AG04449 (cell line): Measurements from ENCODE around the gene MSI2.

Experiments
- CTCF ChIA-PET: fragments of 350-600 bp; formaldehyde crosslinking; extraction: SDS; loops from one replicate; lab custom pipeline; 2021; ENCODE audit warnings: antibody characterized with exemption; lab: Yijun Ruan, JAX
- POLR2A ChIA-PET: fragments of 400-600, 350-600 bp; formaldehyde crosslinking; extraction: SDS; loops from one replicate; lab custom pipeline; 2020; ENCODE audit warnings: antibody characterized with exemption, inconsistent platforms; lab: Yijun Ruan, JAX
- DNase-seq: peaks from one replicate; pipeline ENCODE4 v3.0.0-alpha.2; 2010; ENCODE audit warnings: low read depth, low spot score
- H3K4me3 ChIP-seq: 2 replicates; pipeline ENCODE4 v1.5.1; 2011; ENCODE audit warnings: low read depth, mild to moderate bottlenecking, control low read depth, low read length
- CTCF ChIP-seq: IDR thresholded peaks from one replicate; pipeline ENCODE4 v1.5.1; 2011; ENCODE audit warnings: mild to moderate bottlenecking, moderate library complexity, low read length, control low read depth, inconsistent platforms; ENCODE audit not compliant: insufficient read depth; ENCODE audit errors: missing control alignments

The MSI2 gene

GRCh38 chr17:57324631-57325030 is 68.3 kb downstream of the MSI2 start:
- TF ChIP-seq CTCF = no peak
- POLR2A ChIA-PET = no interaction called here
- CTCF ChIA-PET = no interaction called here
- H3K4me3 ChIP-seq = no peak overlapping the region
- DNase-seq = no peak

- no peak for TF ChIP-seq CTCF
Measured at GRCh38 chr17:57326336-57326735, 70.0 kb downstream of the MSI2 start.

GRCh38 chr17:57326764-57327163 is 70.4 kb downstream of the MSI2 start:
- DNase-seq = no peak
- no peak overlapping the region for H3K4me3 ChIP-seq
- POLR2A ChIA-PET = no interaction called here
- CTCF ChIA-PET = no interaction called here
- no peak for TF ChIP-seq CTCF

More at GRCh38 chr17:57326336-57326735, 70.0 kb downstream of the MSI2 start:
- no peak for DNase-seq
- ChIA-PET POLR2A (no interaction called here), CTCF (no interaction called here)
- no peak overlapping the region for H3K4me3 ChIP-seq

- TF ChIP-seq CTCF = no peak
- H3K4me3 ChIP-seq = no peak overlapping the region
- DNase-seq = no peak
- CTCF ChIA-PET = no interaction called here
- POLR2A ChIA-PET = no interaction called here
Measured at GRCh38 chr17:57327176-57327970, 71.0 kb downstream of the MSI2 start.

GRCh38 chr17:57328109-57328882 is 72.0 kb downstream of the MSI2 start:
- no peak for TF ChIP-seq CTCF
- CTCF ChIA-PET = no interaction called here
- DNase-seq = no peak
- no peak overlapping the region for H3K4me3 ChIP-seq
- POLR2A ChIA-PET = no interaction called here

GRCh38 chr17:57329380-57330214 is 73.3 kb downstream of the MSI2 start:
- DNase-seq = no peak
- no peak overlapping the region for H3K4me3 ChIP-seq
- ChIA-PET POLR2A (no interaction called here), CTCF (interaction anchor here (0.8 to 1.2 kb wide), 2 partner anchors 76 to 268 kb away, joined by 3 read pairs; no protein-coding TSS in a partner anchor)
- TF ChIP-seq CTCF = no peak
